Measurements from ENCODE around the gene DCHS2. TPM values are rescaled to one million over a fixed set of nuclear protein-coding genes. Genes with fewer than 3 reads are reported as not detected.

DCHS2 gene
- total RNA-seq, 2 experiments from 2014 or later = not detected

Other genes starting within 250 kb of the DCHS2 start
- gene PLRG1, start 58.6 kb upstream of the DCHS2 start, total RNA-seq = 10 to 100 TPM; 82.3 to 94.6 TPM
- gene FGB, start 71.2 kb upstream of the DCHS2 start, total RNA-seq = not detected
- not detected for gene FGA, start 98.9 kb upstream of the DCHS2 start, total RNA-seq
- gene FGG, start 120.9 kb upstream of the DCHS2 start, total RNA-seq = not detected

All from activated CD4-positive, alpha-beta T cell treated with anti-CD3 and anti-CD28 coated beads, Interleukin-2, amount 10 ng/mL, durations not matched to agents 7 days and 5 days (primary cell).